ENCODE measurements around the gene FRAS1. TPM values are rescaled to one million over a fixed set of nuclear protein-coding genes. Genes with fewer than 3 reads are reported as not detected.
"Not testable (repeated sequence)": the region's sequence is repeated elsewhere in the genome, so short reads cannot be mapped to it uniquely, and the experiment has no call there.

FRAS1 gene
- total RNA-seq, 2 experiments from 2014 or later = not detected

- no peaks in the 10 kb centered on the region for H3K9me3 ChIP-seq (ENCODE audit: control insufficient read depth in 1 of 2, insufficient read depth in 1 of 2, low read length in 2 of 2)
- Mint-ChIP-seq H3K4me1 (ENCODE audit: low read depth) (no peaks in the 10 kb centered on the region), H3K27ac (no peak overlapping the region), H3K9me3 (no peaks in the 10 kb centered on the region), H3K27me3 (no peaks in the 10 kb centered on the region), H3K36me3 (ENCODE audit: low read depth) (no peaks in the 10 kb centered on the region), H3K4me3 (no peak overlapping the region)
- ATAC-seq (ENCODE audit: poor library complexity) = no peak
- TF ChIP-seq, protein P1, sequence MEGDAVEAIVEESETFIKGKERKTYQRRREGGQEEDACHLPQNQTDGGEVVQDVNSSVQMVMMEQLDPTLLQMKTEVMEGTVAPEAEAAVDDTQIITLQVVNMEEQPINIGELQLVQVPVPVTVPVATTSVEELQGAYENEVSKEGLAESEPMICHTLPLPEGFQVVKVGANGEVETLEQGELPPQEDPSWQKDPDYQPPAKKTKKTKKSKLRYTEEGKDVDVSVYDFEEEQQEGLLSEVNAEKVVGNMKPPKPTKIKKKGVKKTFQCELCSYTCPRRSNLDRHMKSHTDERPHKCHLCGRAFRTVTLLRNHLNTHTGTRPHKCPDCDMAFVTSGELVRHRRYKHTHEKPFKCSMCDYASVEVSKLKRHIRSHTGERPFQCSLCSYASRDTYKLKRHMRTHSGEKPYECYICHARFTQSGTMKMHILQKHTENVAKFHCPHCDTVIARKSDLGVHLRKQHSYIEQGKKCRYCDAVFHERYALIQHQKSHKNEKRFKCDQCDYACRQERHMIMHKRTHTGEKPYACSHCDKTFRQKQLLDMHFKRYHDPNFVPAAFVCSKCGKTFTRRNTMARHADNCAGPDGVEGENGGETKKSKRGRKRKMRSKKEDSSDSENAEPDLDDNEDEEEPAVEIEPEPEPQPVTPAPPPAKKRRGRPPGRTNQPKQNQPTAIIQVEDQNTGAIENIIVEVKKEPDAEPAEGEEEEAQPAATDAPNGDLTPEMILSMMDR (IDR thresholded peaks at IDR 0.05) = no peak
- ChIA-PET CTCF (no interaction called here), POLR2A (no interaction called here)
- no peaks in the 10 kb centered on the region for H3K4me1 ChIP-seq (ENCODE audit: insufficient read depth, low read length)
- no peak for DNase-seq
- intact Hi-C loops (cut with DNase I, micrococcal nuclease) = no loop called here
- no peak overlapping the region for H3K27ac ChIP-seq (ENCODE audit: low read depth in 1 of 2, low read length in 2 of 2)
- H3K36me3 ChIP-seq (ENCODE audit: insufficient read depth, low read length) = no peaks in the 10 kb centered on the region
- no peaks in the 10 kb centered on the region for H3K27me3 ChIP-seq (ENCODE audit: control insufficient read depth in 1 of 2, insufficient read depth in 2 of 2, low read length in 2 of 2)
- no peak overlapping the region for H3K4me3 ChIP-seq (ENCODE audit: low read length)
Observed at GRCh38 chr4:78496021-78496643, 439.0 kb downstream of the FRAS1 start.

- ATAC-seq (ENCODE audit: poor library complexity); intact Hi-C loops (cut with DNase I, micrococcal nuclease); H3K27me3 Mint-ChIP-seq; H3K9me3 Mint-ChIP-seq; H3K27ac ChIP-seq (ENCODE audit: low read depth in 1 of 2, low read length in 2 of 2); H3K36me3 ChIP-seq (ENCODE audit: insufficient read depth, low read length); H3K4me3 ChIP-seq (ENCODE audit: low read length); H3K27ac Mint-ChIP-seq; H3K4me1 Mint-ChIP-seq (ENCODE audit: low read depth); H3K9me3 ChIP-seq (ENCODE audit: control insufficient read depth in 1 of 2, insufficient read depth in 1 of 2, low read length in 2 of 2); DNase-seq; H3K4me1 ChIP-seq (ENCODE audit: insufficient read depth, low read length); CTCF ChIA-PET; H3K27me3 ChIP-seq (ENCODE audit: control insufficient read depth in 1 of 2, insufficient read depth in 2 of 2, low read length in 2 of 2); H3K36me3 Mint-ChIP-seq (ENCODE audit: low read depth); POLR2A ChIA-PET; H3K4me3 Mint-ChIP-seq: not testable (repeated sequence)
Observed at GRCh38 chr4:78506260-78506659, 449.1 kb downstream of the FRAS1 start.

- ATAC-seq (ENCODE audit: poor library complexity) (no peak), DNase-seq (no peak)
- H3K27ac Mint-ChIP-seq = no peak overlapping the region
- no peaks in the 10 kb centered on the region for H3K4me1 ChIP-seq (ENCODE audit: insufficient read depth, low read length)
- H3K9me3 ChIP-seq (ENCODE audit: control insufficient read depth in 1 of 2, insufficient read depth in 1 of 2, low read length in 2 of 2) = no peaks in the 10 kb centered on the region
- intact Hi-C loops (cut with DNase I, micrococcal nuclease) = no loop called here
- no peak overlapping the region for H3K4me3 ChIP-seq (ENCODE audit: low read length)
- H3K36me3 Mint-ChIP-seq (ENCODE audit: low read depth) = no peaks in the 10 kb centered on the region
- no peaks in the 10 kb centered on the region for H3K36me3 ChIP-seq (ENCODE audit: insufficient read depth, low read length)
- no peaks in the 10 kb centered on the region for H3K9me3 Mint-ChIP-seq
- no peaks in the 10 kb centered on the region for H3K4me1 Mint-ChIP-seq (ENCODE audit: low read depth)
- H3K27me3 ChIP-seq (ENCODE audit: control insufficient read depth in 1 of 2, insufficient read depth in 2 of 2, low read length in 2 of 2) = no peaks in the 10 kb centered on the region
- no peaks in the 10 kb centered on the region for H3K27me3 Mint-ChIP-seq
- H3K27ac ChIP-seq (ENCODE audit: low read depth in 1 of 2, low read length in 2 of 2) = no peak overlapping the region
- no peak overlapping the region for H3K4me3 Mint-ChIP-seq
- POLR2A ChIA-PET = no interaction called here
- CTCF ChIA-PET = no interaction called here
- TF ChIP-seq, protein P1 (IDR thresholded peaks at IDR 0.05) = no peak
Observed at GRCh38 chr4:78509043-78509442, 451.9 kb downstream of the FRAS1 start.

- Histone ChIP-seq H3K27me3 (ENCODE audit: control insufficient read depth in 1 of 2, insufficient read depth in 2 of 2, low read length in 2 of 2) (no peaks in the 10 kb centered on the region), H3K4me3 (ENCODE audit: low read length) (no peak overlapping the region), H3K9me3 (ENCODE audit: control insufficient read depth in 1 of 2, insufficient read depth in 1 of 2, low read length in 2 of 2) (no peaks in the 10 kb centered on the region), H3K36me3 (ENCODE audit: insufficient read depth, low read length) (no peaks in the 10 kb centered on the region), H3K4me1 (ENCODE audit: insufficient read depth, low read length) (no peaks in the 10 kb centered on the region), H3K27ac (ENCODE audit: low read depth in 1 of 2, low read length in 2 of 2) (no peak overlapping the region)
- Mint-ChIP-seq H3K36me3 (ENCODE audit: low read depth) (no peaks in the 10 kb centered on the region), H3K27ac (no peak overlapping the region), H3K9me3 (no peaks in the 10 kb centered on the region), H3K27me3 (no peaks in the 10 kb centered on the region), H3K4me3 (no peak overlapping the region), H3K4me1 (ENCODE audit: low read depth) (no peaks in the 10 kb centered on the region)
- ChIA-PET POLR2A (no interaction called here), CTCF (interaction anchor here (0.7 kb wide), 1 partner anchor 28 kb away, joined by 3 read pairs; no protein-coding TSS in a partner anchor)
- DNase-seq (no peak), ATAC-seq (ENCODE audit: poor library complexity) (no peak)
- TF ChIP-seq, protein P1 (IDR thresholded peaks at IDR 0.05) = no peak
- intact Hi-C loops (cut with DNase I, micrococcal nuclease) = loop anchor here in 1 of 2 experiments (10.0 kb wide), 1 partner anchor 545 kb away; no protein-coding TSS in a partner anchor
Observed at GRCh38 chr4:78510108-78510507, 453.0 kb downstream of the FRAS1 start.

All from CD4-positive, alpha-beta T cell (primary cell).